HG02759 (cell line): ENCODE results near the gene TSPAN5.

Experiments
- ATAC-seq: cut with Tn5 transposase; IDR thresholded peaks from one replicate; pipeline ENCODE4 v1.9.1; 2021; ENCODE audit warnings: mild to moderate bottlenecking, moderate library complexity; ENCODE audit not compliant: unreplicated experiment

Gene TSPAN5

DNA sequence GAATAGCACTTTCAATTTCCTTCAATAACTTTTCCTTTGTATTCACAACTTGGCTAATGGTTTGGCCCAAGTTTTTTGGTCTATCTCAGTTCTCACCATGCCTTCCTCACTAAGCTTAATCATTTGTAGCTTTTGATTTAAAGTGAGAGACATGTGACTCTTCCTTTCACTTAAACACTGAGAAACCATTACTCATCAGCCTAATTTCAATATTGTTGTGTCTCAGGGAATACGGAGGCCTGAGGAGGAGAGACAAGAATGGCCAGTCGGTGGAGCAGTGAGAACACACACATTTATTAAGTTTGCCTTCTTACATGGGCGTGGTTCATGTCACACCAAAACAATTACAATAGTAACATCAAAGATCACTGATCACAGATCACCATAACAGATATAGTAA, 56.7 kb downstream of the TSPAN5 start:
- peak; percentile 74 for ATAC-seq

DNA sequence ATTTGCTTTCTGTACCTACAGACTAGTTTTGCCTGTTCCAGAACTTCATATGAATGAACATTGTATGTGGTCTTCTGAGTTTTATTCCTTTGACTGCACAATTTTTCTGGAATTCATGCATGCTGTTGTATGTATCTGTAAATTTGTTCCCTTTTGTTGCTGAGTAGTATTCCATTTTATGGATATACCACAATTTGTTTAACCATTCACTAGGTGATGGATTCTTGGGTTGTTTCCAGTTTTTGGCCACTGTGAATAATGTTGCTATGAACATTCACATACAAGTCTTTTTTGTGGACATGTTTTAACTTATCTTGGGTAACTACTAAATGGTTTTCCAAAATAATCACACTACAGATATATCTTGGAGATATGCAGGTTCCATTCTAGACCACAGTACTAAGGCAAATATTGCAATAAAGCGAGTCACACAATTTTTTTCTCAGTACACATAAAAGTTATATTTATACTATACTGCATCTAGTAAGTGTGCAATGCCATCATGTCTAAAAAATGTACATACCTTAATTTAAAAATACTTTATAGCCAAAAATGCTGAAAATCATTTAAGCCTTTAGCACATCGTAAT, 58.7 kb downstream of the TSPAN5 start:
- no peak for ATAC-seq

DNA sequence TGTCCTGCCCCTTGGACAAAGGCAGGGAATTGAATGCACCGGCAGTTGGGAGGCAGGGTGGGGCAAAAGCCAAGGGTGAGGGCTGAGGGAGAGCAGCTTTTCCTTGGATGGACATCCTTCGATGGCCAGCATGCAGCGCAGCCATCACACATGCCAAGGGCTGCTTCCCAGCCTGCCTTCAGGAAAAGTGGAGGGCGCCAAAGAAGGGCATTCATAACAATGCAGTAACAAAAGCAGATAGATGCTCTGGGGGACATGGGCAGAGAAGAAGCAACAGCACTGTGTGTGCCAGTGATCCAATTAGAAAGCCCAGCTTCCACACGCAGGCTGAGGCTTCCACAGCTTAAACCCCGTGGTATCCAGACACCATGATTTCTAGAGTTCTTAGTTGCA, 71.5 kb downstream of the TSPAN5 start:
- ATAC-seq, result no peak

DNA sequence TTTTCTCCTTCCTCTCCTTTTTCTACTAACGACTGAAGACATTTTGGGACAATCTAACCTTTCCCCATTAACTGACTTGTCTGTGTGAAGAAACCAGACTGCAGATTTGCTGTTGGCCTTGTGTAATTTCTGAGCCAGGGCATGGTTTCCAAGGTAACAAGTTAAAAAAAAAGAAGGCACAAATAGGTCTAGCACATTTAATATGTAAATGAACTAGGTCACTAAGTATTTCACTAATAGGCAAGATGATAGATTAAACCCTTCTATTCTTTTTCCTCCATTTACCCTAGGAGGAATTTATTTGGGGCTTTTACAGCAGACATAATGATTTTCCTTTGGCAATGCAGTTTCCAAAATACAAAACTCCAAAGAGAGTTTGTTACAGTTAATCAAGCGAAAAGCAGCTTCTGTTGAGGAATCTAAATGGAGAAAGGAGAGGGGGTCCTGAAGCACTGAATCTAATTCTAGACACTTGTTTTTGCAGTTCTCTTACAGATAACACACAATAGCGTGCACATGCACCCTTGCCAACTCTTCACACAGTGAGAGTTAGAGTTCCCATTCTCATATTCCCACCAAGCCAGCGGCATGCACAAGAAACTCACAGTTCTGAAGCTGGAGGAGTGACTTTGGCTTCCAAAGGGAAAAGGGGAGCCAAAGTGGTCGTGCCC, 72.0 kb downstream of the TSPAN5 start:
- no peak for ATAC-seq

DNA sequence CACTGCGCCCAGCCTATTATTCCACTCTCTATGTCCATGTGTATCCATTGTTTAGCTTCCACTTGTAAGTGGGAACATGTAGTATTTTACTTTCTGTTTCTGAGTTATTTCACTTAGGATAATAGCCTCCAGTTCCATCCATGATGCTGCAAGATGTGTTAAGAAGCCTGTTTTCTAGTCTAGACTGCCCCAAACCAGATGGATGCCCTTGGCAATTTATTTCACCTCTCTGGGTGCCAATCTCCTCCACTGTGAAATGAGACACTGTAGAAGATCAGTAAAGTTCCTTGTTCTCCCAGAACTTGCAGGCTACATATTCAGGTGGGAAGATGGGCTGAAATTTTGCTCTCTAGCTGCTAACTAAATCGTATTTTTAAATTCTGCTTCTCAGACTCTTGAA, 72.8 kb downstream of the TSPAN5 start:
- ATAC-seq, result no peak

DNA sequence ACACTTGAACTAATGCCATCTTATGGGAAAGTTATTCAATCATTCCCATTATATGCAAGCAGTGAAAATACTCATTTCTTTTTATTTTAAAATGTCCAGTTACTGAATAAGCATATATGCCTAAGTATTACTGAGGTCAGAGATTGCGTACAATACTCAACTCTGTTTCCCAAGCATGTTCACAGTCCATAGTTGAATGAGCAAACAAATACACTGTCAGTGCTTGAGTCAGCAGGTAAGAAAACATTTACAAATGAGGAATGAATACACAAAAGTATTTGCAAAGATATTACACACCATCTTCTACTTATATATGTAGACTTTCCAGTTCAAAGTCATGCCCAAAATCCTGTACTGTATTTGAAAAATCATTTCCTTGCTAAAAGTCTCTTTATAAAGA, 74.1 kb downstream of the TSPAN5 start:
- no peak for ATAC-seq

DNA sequence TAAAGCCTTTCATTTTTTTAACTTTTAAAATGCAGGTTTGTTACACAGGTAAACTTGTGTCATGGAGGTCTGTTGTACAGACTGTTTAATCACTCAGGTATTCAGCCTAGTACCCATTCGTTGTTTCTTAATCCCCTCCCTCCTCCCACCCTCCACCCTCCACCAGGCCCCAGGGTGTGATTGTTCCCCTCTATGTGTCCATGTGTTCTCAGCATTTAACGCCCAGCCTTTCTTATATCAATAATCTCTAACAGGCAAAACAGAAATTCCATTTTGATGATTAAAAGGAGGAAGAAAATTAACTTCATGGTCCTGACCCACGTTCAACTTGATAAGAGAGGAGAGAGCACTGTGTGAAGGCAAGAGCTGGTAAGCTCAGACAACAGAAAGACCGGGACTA, 75.1 kb downstream of the TSPAN5 start:
- no peak for ATAC-seq

DNA sequence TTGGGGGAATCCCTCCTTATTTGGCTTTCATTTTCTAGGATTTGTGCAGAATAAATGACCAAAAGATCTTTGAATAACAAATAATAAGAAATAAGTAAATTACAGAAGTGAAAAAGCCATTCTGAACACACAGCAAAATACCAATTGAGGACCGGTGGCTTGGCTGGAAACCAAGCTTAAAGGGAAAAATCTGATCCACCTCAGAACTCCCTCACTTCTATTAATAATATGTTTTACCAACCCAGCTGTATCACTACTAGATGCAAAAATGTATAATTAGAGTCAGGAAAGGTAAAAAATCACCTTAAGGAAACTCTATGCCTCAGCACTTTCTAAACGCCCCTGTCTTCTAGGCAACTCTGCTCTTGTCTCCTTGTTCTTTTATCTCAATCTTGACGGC, 77.3 kb downstream of the TSPAN5 start:
- ATAC-seq, result no peak

DNA sequence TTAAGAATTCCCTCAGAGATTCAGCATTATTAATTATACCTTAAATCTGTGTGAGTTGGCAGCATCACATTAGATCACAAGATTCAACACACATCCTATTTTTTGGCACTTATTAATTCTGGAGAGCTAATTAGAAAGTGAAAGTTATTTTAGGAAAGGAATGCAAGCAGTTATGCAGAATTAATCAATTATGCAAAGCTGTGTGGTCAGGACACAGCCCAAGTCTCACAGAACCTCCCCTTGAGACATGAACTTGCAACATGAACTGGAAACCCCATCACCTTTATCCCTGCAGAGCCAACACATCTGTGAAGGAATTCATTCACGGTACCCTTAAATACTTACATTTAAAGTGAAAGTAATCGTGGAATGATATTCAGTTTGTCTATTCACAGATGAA, 80.5 kb downstream of the TSPAN5 start:
- no peak for ATAC-seq

DNA sequence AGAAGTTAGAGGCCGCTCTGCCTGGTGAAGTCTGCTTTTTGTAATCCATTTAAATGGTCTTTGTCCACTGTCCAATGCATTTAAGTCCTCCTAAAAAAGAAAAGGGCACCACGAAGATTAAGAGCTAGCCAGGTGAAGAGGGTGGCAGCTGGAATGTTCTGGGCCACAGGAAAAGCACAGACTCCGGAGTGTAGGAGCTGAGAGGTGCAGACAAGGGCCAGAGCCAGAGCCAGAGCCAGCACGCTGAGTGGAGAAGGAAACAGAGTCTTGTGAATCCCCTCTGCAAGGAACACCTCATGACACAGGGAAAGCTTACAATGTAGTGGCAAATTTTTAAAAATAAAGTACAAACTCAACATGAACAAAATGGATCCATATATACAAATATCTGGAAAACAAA, 83.6 kb downstream of the TSPAN5 start:
- no peak for ATAC-seq

DNA sequence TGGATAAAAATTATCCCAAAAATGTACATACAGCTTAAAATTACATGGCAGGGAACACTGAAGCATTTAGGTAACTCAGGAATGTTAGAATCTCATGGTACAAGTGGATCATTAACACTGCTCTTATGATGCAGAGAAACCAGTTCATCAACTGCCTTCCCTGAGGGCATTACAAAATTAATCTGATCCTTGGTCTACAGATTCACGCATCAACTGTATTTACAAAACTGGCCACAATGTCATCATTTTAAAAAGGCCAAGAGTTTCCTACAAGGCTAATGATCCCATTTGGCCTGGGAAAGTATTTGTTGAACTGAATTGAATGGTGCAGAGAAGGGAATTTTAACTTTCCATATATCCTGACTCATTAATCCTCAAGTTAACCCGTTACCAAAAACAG, 84.6 kb downstream of the TSPAN5 start:
- ATAC-seq, result no peak

DNA sequence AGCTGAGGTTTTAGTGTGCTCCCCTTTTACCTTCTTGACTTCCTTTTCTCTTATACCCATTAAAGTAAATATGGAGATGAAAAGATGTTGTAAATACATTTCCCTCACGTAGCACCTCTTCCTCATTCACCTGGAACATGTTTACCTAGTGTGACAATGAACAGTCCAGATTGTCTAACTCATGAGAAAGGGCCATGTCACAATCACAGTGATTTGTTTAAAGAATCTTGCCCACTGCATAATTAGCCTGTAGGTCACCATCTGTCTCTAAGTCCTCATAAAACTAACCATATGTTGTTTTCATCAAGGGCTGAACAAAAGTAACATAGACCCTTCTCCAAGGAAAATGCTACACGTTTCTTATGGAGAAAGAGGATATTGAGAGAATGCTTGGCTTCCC, 85.7 kb downstream of the TSPAN5 start:
- ATAC-seq, result no peak

DNA sequence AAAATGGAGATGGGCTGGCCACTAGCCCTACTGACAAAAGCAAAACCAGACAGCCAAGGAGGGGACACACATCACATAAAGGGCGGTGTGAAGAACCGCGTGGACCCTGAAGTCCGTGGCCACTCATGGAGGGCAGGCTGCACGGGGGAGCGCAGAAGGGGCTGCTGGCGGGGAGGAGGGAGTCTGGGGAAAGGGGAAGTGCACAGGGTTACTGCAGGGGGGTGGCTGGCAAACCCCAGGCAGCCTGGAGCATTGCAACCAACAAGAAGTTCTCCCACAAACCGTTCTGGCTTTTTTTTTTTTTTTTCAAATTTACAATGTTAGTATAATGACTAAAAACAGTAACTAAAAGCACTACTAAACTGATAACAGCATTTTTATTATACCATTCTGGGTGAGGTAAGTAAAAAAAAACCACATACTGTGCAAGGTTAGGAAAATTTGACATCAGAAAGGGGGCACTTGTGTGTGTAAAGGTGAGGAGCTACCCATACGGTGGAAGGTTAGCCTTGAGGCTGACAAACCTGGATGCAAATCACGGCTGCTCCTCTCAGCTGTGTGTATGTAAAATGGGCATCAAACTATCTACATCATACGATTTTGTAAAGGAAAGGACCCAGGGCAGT, 87.1 kb downstream of the TSPAN5 start:
- no peak for ATAC-seq

DNA sequence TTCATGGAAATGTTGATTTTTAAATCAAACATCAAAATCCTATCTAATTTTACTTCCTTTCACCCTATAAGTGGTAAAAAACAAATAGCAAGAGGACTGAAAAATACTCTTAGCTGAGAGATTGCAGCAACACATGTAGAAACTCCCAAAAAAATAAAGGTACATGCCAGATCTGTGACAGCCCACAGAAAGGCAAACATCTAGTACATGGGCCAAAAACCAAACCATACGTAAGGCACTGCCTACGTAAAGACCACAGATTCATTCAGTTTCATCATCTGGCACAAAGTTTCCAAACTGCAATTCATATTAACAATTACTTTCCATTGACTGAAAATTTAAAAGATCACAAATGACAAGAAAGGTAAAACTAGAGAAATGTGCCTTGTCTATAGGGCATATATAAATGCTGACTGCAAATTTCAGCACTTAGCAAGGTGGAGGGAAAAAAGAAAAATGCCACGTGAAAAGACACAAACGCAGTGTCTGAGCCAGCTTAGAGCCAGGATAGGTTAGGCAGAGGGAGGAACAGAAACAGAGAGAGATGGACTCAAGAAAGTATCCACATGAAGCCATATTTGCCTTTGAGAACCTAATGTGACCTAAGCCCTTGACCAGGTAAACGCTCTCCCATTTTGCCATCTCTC, 88.1 kb downstream of the TSPAN5 start:
- no peak for ATAC-seq

DNA sequence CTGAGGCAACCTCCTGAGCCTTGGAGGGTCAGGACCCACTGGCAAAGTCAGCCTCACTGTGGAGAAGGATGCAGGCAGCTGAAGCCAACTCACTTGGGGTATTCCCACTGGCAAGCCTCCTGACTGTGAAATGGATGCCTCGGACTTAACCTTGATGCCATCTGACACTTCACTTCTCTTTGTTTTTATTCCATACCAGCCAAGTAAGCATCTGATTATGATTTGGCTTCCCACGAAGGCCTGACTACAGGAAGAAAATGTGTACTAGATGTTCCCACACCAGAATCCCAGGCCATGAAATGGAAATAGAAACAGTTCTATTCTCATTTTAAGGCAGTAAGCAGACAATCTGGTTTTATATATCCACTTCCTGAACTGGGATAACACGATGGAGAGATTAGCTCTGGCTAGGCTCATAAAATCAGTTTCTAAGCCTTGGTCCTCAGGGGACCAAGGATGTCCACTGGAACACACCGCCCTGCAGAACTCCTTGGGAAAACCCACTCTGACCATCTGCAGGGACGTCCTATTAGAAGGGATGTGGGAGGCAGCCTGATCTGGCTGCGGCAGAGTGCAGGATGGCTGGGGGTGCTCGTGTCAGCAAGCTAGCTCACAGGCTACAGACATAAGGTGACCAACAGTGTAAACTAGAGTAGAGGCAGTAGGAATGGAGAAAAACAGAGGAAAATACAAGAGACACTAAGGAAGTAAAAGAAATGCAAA, 89.3 kb downstream of the TSPAN5 start:
- no peak for ATAC-seq

DNA sequence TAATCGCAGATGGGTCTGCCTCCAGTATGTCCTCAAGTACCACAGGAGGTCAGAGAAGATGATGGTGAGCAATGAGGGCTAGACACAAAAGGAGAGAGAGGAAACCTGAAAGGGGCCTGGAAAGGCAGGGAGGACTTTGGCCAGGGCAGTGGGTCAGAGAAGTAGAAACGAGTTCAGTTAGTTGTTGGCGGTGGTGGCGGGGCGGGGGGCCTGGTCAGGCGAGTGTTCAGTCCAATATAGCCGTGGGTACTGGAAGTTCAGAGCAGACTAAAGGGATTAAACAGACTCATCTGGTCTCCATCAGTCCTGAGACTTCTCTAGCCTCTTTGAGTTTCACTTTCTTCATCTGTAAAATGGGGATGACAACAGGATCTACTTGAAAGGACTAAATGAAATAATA, 90.8 kb downstream of the TSPAN5 start:
- ATAC-seq, result no peak

DNA sequence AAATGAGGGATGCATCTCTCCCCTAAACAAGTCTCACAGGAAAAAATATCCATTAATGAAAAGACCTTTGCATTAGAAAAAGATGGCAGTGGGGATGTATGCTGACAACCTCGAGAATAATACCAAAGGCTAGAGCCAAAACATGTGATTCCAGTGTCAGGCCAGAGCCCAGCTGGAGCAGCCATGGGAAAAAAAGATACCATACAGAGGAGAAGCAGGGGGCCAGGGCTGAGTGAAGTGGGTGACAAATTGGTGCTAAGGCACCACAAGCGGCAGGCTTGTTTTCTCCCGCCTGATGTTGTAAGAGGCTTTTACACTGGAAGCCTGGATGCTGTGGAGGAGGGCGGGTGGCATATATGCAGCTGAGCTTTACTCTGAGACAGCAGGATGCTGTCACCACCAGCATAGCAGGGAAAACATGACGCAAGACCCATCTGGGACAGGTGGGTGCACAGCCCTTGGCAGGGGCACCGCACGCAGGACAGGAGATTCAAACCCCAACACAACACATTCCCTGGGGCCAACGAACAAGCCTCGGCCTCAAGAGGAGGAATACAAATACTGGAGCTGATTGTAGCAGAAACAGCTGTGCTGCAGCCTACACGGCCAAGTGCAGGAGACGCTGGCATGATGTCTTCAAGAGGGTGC, 91.9 kb downstream of the TSPAN5 start:
- ATAC-seq, result no peak

DNA sequence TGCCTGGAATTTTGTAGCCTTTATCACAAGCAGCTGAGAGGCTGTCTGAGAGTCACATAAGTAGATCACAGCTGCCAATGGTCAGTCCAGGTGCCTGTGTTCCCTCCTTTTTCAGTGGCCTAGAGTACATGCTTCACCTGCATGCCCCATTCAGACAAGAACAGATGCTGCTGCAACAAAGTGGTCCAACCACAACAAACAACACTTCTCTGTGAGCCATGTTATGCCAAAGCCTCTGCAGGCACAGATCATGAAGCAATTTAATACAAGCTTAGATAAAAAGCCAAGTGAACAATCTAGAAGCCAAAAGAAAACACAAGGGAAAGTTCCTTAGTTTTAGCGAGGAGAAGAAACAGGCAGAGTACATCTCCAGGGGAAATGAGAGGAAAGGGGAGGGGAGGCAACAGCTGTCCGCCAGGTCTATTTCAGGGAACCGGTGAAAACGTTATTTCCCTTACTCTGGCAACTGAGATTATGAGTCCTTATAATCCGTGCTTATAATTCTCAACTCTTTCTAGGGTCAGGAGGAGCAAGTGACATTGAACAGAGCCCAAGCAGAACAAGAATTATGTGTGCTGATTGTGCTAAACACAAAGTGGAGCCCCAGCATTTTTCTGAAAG, 92.6 kb downstream of the TSPAN5 start:
- no peak for ATAC-seq

DNA sequence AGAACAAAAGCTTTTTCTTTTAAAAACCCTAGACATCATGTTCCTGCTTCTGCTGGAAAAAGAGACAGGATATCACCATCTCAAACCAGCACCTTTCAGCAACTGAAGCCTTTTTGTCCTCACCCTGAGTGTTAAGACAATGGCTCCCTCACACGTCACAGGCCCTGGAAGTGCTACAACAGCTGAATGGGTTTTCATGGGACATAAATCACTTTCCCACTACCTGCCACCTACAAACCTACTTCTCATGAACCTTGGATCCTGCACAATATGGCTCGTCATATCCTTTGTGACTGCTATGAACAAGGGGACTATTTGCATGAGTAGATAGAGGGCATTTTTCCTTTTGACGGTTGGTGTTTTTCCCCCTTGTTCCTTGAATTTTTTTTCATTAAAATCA, 93.6 kb downstream of the TSPAN5 start:
- no peak for ATAC-seq

DNA sequence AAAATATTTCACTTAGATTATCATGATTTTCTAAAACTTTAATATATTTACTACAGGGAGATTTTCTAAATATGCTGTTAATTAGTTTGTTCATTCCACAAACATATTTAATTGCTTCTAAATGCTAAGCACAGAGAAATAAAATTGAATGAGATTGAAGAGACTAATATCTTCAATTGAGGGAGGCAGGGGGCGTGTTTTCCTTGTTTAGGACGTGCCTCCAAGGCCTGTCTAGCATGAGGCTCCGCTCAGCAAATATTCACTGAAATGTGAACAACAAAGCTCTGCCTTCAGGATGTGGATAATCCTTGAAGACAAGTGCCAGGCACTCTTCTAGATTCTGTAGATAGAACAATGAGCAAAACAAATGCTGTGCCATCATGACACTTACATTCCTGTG, 98.1 kb downstream of the TSPAN5 start:
- ATAC-seq, result no peak
